CD14-positive monocyte (primary cell): ENCODE data around the gene TAGAP. TPM values are rescaled to one million over a fixed set of nuclear protein-coding genes. Genes with fewer than 3 reads are reported as not detected.

Experiments
- DNase-seq, 3 donors: peaks; one replicate each; pipeline ENCODE4 v3.0.0-alpha.2; 2011 to 2022
- H2AFZ ChIP-seq: 2 replicates; pipeline ENCODE4 v1.6.0; 2012; ENCODE audit warnings: mild to moderate bottlenecking, low read depth, low read length, inconsistent platforms; ENCODE audit not compliant: insufficient read depth, poor library complexity, severe bottlenecking
- H3K27ac ChIP-seq, 2 donors: 1 replicate in 1 of 2; 2 replicates in 1 of 2; pipeline ENCODE4 v1.5.1; 2012 to 2013; ENCODE audit warnings: low read length in 2 of 2, control low read depth in 1 of 2, inconsistent platforms in 1 of 2, low read depth in 1 of 2, mild to moderate bottlenecking in 1 of 2
- H3K27me3 ChIP-seq, 2 donors: one replicate each; pipeline versions ENCODE4 v1.6.0 to v1.6.1; 2011 to 2013; ENCODE audit warnings: low read length in 2 of 2; ENCODE audit not compliant: control insufficient read depth in 2 of 2, insufficient read depth in 2 of 2
- H3K36me3 ChIP-seq, 2 donors: replicated peaks in 1 of 2; 1 replicate in 1 of 2; 2 replicates in 1 of 2; pipeline versions ENCODE4 v1.5.1 to v1.6.1; 2012 to 2013; ENCODE audit warnings: low read length in 2 of 2, control low read depth in 1 of 2, inconsistent platforms in 1 of 2, mild to moderate bottlenecking in 1 of 2; ENCODE audit not compliant: insufficient read depth in 2 of 2, control insufficient read depth in 1 of 2
- H3K4me1 ChIP-seq, 2 donors: 1 replicate in 1 of 2; 2 replicates in 1 of 2; pipeline versions ENCODE4 v1.5.1 to v1.6.1; 2012 to 2013; ENCODE audit warnings: low read length in 2 of 2, control low read depth in 1 of 2, inconsistent platforms in 1 of 2, mild to moderate bottlenecking in 1 of 2, moderate library complexity in 1 of 2; ENCODE audit not compliant: insufficient read depth in 2 of 2, control insufficient read depth in 1 of 2
- H3K4me2 ChIP-seq: replicated peaks from 2 replicates; pipeline ENCODE3; 2012; ENCODE audit warnings: low read length, moderate library complexity, mild to moderate bottlenecking; ENCODE audit not compliant: poor library complexity, severe bottlenecking; ENCODE audit errors: extremely low read depth
- H3K4me3 ChIP-seq, 3 experiments: fragments of 200-600 bp in 1 of 3; sonication (generic) in 1 of 3; replicated peaks in 1 of 3; 1 replicate in 2 of 3; 2 replicates in 1 of 3; pipeline ENCODE4 v1.5.1; 2011 to 2013; ENCODE audit warnings: low read length in 3 of 3, mild to moderate bottlenecking in 3 of 3, control low read depth in 2 of 3, low read depth in 2 of 3, inconsistent platforms in 1 of 3, moderate library complexity in 1 of 3
- H3K79me2 ChIP-seq: 2 replicates; pipeline ENCODE4 v1.6.0; 2012; ENCODE audit warnings: mild to moderate bottlenecking, control low read depth, inconsistent platforms, low read length, moderate library complexity; ENCODE audit not compliant: insufficient read depth
- H3K9ac ChIP-seq: 2 replicates; pipeline ENCODE4 v1.6.0; 2017; ENCODE audit warnings: low read length, mild to moderate bottlenecking; ENCODE audit not compliant: insufficient read depth, poor library complexity, severe bottlenecking
- H3K9me3 ChIP-seq, 2 donors: replicated peaks in 1 of 2; 1 replicate in 1 of 2; 2 replicates in 1 of 2; pipeline versions ENCODE4 v1.5.1 to v1.6.1; 2012 to 2013; ENCODE audit warnings: low read length in 2 of 2, control low read depth in 1 of 2; ENCODE audit not compliant: control insufficient read depth in 1 of 2, insufficient read depth in 1 of 2
- H4K20me1 ChIP-seq: 2 replicates; pipeline ENCODE4 v1.6.0; 2012; ENCODE audit warnings: mild to moderate bottlenecking, low read length, control low read depth, moderate library complexity; ENCODE audit not compliant: insufficient read depth
- H3K27ac Mint-ChIP-seq, 7 donors: one replicate each; pipeline ENCODE4 v1.8.0; 2020; ENCODE audit warnings: mild to moderate bottlenecking in 7 of 7, mixed read lengths in 7 of 7, moderate library complexity in 6 of 7, inconsistent platforms in 2 of 7
- H3K27me3 Mint-ChIP-seq, 3 donors: one replicate each; pipeline ENCODE4 v1.8.0; 2021 to 2022; ENCODE audit warnings: low read depth in 3 of 3, mild to moderate bottlenecking in 3 of 3, mixed read lengths in 3 of 3, moderate library complexity in 3 of 3, inconsistent platforms in 1 of 3
- H3K36me3 Mint-ChIP-seq, 2 donors: one replicate each; pipeline ENCODE4 v1.8.0; 2020; ENCODE audit warnings: mixed read lengths in 2 of 2, inconsistent platforms in 1 of 2, mild to moderate bottlenecking in 1 of 2
- H3K4me1 Mint-ChIP-seq: one replicate; pipeline ENCODE4 v1.8.0; 2020; ENCODE audit warnings: mild to moderate bottlenecking, mixed read lengths
- H3K4me3 Mint-ChIP-seq, 2 donors: one replicate each; pipeline ENCODE4 v1.8.0; 2020; ENCODE audit warnings: mild to moderate bottlenecking in 2 of 2, mixed read lengths in 2 of 2, moderate library complexity in 1 of 2
- H3K9me3 Mint-ChIP-seq, 7 donors: one replicate each; pipeline ENCODE4 v1.8.0; 2020 to 2022; ENCODE audit warnings: mixed read lengths in 7 of 7, mild to moderate bottlenecking in 6 of 7, moderate library complexity in 6 of 7, inconsistent platforms in 2 of 7
- WGBS: methylation state at CpG from one replicate; pipeline ENCODE4 v1.1.5; 2013; ENCODE audit warnings: missing lambda C conversion rate; ENCODE audit not compliant: insufficient coverage; 5-methylcytosine and 5-hydroxymethylcytosine counted together
- intact Hi-C, 2 donors: fragments of 100-400 bp; cut with micrococcal nuclease; formaldehyde crosslinking; loops; one replicate each; pipeline versions ENCODE4 v1.15.0 to v1.15.1; 2023
- polyA plus RNA-seq, 3 donors: library from polyadenylated mRNA; depleted of rRNA in 1 of 3; unstranded in 2 of 3; stranded (reverse) in 1 of 3; fragments of 300-500 nt in 2 of 3; fragments of >200 nt in 1 of 3; fragmentation: Illumina TruSeq in 2 of 3; gene quantifications; 1 replicate in 2 of 3; 2 replicates in 1 of 3; pipeline ENCODE4 v1.2.3, GENCODE V29; 2012 to 2021
- TF ChIP-seq, protein P1 (sequence below): fragments of 200-600 bp; IDR thresholded peaks from one replicate; pipeline ENCODE4 v1.8.0; 2022; ENCODE audit warnings: antibody characterized with exemption, mild to moderate bottlenecking

TAGAP gene
- polyA plus RNA-seq, 3 donors: 51.9 to 299 (median 59.1) TPM

GRCh38 chr6:159079367-159079766 lies 34.6 kb upstream of the TAGAP start:
- Histone ChIP-seq H3K27me3 (no peaks in the 10 kb centered on the region), H3K4me2 (no peak overlapping the region), H3K9me3 (no peaks in the 10 kb centered on the region), H3K27ac (no peak overlapping the region), H3K4me1 (peaks cover 23 to 41% of the 10 kb centered on the region in 2 donors), H4K20me1 (no peaks in the 10 kb centered on the region), H3K9ac (no peak overlapping the region), H3K4me3 (no peak overlapping the region), H3K79me2 (no peaks in the 10 kb centered on the region), H2AFZ (no peak overlapping the region), H3K36me3 (no peaks in the 10 kb centered on the region)
- no peak overlapping the region for H3K27ac Mint-ChIP-seq
- WGBS: no CpG with 5 or more reads among the region's 3 CpGs
- DNase-seq: no peak
- no peaks in the 10 kb centered on the region for H3K27me3 Mint-ChIP-seq
- H3K9me3 Mint-ChIP-seq: no peaks in the 10 kb centered on the region
- no peak overlapping the region for H3K4me3 Mint-ChIP-seq
- peaks cover 32% of the 10 kb centered on the region for H3K4me1 Mint-ChIP-seq
- peaks cover 9 to 10% of the 10 kb centered on the region in 2 donors for H3K36me3 Mint-ChIP-seq
- TF ChIP-seq, protein P1, sequence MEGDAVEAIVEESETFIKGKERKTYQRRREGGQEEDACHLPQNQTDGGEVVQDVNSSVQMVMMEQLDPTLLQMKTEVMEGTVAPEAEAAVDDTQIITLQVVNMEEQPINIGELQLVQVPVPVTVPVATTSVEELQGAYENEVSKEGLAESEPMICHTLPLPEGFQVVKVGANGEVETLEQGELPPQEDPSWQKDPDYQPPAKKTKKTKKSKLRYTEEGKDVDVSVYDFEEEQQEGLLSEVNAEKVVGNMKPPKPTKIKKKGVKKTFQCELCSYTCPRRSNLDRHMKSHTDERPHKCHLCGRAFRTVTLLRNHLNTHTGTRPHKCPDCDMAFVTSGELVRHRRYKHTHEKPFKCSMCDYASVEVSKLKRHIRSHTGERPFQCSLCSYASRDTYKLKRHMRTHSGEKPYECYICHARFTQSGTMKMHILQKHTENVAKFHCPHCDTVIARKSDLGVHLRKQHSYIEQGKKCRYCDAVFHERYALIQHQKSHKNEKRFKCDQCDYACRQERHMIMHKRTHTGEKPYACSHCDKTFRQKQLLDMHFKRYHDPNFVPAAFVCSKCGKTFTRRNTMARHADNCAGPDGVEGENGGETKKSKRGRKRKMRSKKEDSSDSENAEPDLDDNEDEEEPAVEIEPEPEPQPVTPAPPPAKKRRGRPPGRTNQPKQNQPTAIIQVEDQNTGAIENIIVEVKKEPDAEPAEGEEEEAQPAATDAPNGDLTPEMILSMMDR: no peak
- intact Hi-C loops: no loop called here

- peaks cover 16 to 28% of the 10 kb centered on the region in 2 donors for H3K4me1 ChIP-seq
- H3K4me2 ChIP-seq: no peak overlapping the region
- H3K27ac ChIP-seq: no peak overlapping the region
- Mint-ChIP-seq H3K4me1 (peaks cover 30% of the 10 kb centered on the region), H3K4me3 (no peak overlapping the region), H3K36me3 (peaks cover 9 to 10% of the 10 kb centered on the region in 2 donors), H3K27ac (no peak overlapping the region), H3K27me3 (peaks cover 0 to 1% (median 0%) of the 10 kb centered on the region in 3 donors), H3K9me3 (peaks cover 0 to 1% (median 0%) of the 10 kb centered on the region in 7 donors)
- no peaks in the 10 kb centered on the region for H3K36me3 ChIP-seq
- TF ChIP-seq, protein P1: no peak
- no peaks in the 10 kb centered on the region for H3K9me3 ChIP-seq
- 76% methylated on average over 12 of the region's 13 CpGs for WGBS
- intact Hi-C loops: no loop called here
- H3K4me3 ChIP-seq: no peak overlapping the region
- no peak for DNase-seq
- H3K9ac ChIP-seq: no peak overlapping the region
- no peaks in the 10 kb centered on the region for H3K27me3 ChIP-seq
- H3K79me2 ChIP-seq: no peaks in the 10 kb centered on the region
- H2AFZ ChIP-seq: no peak overlapping the region
- H4K20me1 ChIP-seq: no peaks in the 10 kb centered on the region
These were observed 32.3 kb upstream of the TAGAP start for GRCh38 chr6:159077123-159077522.
